Stimulated activated CD4-positive, alpha-beta T cell treated with anti-CD3 and anti-CD28 coated beads, TNF-alpha, amount 100 ng/mL, for 24 hours (primary cell): ENCODE results near the gene NRTN.

Experiments
- DNase-seq, 3 experiments: peaks; one replicate each; pipeline ENCODE4 v3.0.0-alpha.2; 2020; ENCODE audit warnings: low read depth in 3 of 3

NRTN gene

DNA sequence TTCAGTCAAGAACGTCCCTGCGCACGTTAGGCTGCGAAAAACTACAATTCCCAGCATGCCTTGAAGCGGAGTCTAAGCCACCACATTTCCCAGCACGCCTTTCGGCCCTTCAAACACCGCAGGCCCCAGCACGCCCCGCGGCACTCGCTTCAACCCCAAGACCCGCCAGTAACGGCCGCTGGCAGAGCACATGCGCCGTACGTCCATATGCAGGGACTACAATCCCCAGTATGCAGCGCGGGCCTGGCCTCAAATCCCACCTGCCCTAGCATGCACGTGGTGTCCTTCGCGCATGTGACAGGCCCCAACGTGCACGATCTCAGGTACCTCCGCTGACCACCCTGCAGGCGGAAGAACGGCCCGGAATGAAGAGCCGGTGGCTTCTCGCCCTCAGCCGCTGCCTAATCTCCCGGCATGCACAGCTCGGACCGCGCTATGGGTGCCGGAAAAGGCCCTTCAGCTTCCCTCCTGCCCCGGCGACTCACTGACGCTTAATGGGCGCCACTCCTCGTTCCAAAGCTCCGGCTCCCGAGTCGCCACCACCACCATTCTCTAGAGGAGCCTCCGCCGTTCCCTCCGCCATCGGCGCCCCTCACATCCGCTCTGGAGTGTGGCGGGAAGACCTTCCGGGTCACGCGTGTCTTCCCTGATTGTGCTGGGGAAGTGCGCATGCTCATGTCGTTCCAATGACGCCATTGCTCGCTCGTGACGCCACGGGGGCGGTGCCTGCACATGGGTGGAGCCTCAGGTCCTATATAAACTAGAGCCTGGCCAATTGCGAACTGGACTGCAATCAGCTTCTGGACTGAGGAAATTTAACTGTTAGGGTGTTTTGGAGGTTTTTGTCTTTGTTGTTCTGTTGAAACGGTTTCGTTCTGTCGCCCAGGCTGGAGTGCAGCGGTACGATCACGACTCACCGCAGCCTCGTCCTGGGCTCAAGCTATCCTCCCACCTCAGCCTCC lies 14.0 kb upstream of the NRTN start, which contains the start of gene DUS3L:
DUS3L (minus strand) TSS at position 605 of the 962 bp plus-strand sequence; CDS start at position 583, 22 bp downstream.
- DNase-seq: peak; percentile 89 to 95 (median 93)

DNA sequence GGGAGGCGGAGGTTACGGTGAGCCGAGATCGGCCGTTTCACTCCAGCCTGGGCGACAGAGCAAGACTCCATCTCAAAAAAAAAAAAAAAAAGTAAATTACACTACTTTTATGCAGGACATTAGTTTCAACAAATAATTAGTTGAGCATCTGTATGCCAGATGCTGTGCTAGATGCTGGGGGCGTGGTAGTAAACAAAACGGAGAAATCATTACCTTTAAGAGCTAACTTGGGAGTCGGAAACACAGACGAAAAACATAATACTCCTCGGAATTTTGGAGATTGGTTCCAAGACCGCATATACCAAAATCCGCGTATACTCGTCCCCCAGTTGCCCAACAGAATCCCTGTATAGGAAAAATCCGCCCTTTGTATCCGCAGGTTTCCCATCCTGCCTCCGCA lies 12.6 kb upstream of the NRTN start:
- no peak for DNase-seq

DNA sequence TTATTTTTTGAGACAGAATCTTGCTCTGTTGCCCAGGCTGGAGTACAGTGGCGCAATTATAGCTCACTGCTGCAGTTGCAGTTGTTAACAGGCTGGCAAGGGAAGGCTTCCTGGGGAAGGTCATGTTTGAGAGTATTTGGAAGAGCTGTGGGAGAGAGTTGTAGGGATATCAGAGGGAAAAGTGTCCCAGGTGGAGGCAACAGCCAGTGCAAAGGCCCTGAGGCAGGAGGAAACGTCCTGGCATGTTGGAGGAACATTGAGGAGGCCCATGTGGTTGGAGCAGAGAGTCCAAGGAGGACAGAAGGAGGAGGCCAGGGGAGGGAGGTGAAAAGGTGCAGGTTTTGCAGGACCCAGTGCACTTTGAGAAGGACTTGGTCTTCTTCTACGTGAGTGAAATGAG lies 11.7 kb upstream of the NRTN start:
- DNase-seq: no peak

DNA sequence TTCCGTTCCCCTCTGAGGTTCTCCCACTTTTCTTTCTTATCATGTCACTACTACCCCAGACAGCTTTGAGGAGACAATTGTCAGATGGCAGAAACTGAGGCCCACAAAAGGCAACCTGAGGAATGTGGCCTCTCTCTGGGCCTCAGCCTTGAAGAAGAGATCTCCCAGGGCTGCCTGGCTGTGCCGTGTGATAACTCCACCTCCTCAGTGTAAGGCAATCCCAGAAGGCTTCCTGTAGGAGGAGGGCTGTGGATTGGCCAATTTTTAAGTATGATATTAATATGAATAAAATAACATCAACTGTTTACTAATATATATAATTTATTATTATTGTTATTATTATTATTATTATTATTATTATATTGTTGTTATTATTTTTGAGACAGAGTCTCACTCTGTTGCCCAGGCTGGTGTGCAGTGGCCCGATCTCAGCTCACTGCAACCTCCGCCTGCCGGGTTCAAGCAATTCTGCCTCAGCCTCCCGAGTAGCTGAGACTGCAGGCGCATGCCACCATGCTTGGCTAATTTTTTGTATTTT lies 9.4 kb upstream of the NRTN start:
- DNase-seq: no peak

DNA sequence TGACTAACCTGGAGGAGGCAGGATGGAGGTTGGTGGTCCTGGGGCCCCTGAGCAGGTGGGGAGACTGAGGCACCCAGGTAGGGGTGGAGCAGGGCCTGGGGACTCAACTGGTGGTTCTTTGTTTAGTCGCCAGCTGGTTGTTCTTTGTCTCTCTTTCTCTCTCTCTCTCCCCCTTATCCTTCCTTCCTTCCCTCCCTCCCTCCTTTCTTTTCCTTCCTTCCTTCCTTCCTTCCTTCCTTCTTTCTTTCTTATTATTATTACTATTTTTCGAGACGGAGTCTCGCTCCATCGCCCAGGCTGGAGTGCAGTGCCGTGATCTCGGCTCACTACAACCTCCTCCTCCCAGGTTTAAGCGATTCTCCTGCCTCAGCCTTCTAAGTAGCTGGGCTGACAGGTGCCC lies 6.6 kb upstream of the NRTN start:
- no peak for DNase-seq

DNA sequence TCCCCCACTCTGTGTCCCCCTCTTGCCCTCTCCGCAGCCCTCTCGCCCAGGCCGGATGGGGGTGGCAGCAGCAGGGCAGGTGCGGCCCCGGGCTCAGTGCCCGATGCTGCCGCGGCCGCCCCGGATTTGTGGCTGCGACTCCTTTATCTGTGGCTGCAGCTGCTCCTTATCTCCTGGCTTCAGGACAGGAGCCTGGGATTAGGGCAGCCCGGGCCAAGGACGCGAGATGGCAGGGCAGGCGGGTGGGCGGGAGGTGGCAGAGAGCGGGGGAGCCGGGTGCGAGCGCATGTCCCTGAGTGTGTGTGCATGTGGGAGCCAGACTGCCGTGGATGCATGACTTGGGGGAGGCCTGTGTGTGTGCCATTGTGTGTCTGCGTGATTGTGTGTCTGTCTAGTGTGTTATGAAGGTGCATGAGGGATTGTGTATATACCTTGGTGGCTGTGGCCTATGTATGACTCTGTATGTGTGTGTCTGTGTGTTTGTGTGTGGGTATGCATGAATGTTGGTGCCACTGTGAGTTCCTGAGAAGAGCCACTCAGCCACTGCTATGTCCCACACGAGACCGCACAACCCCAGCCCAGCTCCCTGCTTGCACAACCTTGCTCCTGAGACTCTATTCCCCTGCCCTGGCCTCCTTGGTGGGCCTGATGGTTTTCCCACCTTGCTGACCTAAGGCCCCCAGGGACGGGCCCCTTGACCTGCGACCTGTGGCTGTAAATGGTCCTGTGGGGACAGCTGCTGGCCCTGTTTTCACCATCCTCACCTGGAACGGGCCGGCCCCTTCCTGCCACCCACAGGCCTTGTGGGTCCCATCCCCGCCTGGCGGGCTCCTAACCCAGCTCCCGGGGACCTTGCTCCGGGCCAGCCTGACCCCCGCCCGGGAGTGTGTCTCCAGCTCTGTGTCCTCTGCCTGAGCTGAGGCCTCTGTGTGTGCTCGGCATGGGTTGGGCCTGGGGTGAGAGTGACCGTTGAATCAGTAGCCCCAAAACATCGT lies 5.3 kb upstream of the NRTN start:
- no peak for DNase-seq

DNA sequence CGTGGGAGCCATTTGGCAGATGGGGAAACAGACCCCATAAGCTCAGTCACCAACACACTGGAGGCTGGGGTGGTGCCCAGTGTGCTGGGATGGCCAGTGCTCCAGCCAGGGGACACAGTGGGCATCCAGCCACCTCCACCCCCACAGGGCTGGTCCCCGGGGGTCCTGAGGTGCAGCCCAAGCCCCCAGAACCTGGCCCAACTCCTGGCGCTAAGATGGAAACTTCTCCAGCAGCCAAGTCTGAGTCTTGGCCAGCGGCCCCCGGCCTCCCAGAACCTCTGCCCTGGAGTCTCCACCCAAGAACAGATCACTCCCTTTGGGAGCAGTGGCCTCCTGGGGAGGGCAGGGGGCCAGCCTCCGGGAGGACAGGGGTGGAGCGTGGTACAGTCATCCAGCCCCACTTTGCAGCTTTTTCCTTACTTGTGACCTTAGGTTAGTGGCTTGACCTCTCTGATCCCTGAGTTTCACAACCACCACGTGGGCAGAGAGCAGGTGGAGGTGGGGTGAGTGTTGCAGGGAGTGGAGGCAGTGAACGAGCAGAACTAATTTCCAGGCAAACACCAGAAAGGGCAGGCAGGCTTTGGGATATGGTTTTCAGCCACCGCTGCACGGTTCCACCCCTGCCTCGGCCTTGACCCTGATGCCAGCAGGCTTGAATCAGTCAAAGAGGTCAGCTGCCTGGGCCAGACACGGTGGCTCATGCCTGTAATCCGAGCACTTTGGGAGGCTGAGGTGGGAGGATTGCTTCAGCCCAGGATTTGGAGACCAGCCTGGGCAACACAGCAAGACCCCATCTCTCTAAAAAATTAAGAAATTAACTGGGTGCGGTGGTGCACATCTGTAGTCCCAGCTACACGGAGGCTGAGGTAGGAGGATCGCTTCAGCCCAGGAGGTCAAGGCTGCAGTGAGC lies 4.3 kb upstream of the NRTN start:
- no peak for DNase-seq

DNA sequence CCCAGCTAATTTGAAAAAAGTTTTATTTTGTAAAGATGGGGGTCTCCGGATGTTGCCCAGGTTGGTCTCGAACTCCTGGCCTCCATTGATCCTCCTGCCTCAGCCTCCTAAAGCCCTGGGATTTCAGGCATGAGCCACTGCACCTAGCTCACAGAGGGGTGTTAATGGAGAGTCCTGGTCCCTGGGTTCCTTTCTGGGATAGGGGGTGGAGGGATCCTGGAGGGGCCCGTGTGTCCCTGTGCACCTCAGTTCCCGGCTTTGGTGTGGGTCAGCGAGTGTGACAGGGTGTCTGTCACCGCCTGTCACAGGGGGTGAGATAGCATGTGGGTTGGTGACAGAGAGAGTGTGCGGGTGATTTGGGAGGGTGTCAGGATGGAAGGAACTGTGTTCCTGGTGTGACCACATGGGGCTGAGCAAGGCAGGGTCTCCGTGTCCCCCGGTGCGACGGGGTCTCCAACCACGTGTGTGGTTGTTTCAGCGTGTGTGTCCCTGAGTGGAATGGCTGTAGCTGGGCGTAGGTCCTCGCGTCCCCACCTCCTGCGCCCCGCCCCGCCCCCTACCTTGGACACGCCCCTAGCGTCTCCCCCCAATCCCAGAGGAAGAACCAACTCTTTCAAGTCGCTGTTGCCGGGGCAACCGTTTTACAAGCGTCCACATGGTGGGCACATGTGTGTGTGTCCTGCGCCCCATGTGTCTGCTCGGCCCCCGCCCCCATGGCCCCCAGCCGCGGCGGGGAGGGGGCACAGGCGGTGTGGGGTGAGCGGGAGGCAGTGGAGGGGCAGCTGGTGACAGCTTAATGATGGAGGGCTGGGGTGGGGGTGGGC lies 2.9 kb upstream of the NRTN start:
- DNase-seq: peak in 1 of 3 experiments; percentile 25

DNA sequence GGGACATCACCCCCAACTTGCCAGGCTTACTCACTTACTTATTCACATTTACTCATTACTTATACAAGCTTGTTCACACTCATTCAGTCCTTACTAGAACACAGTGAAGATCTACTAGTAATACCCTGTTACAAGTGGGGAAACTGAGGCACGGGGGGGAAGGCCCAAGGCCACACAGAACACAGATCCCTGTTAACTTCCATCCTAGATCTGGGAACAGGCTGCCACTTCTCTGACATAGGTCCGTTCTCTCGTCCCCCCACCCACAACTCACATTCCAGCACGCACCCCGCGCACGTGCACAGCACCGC lies 1.5 kb upstream of the NRTN start:
- DNase-seq: no peak

DNA sequence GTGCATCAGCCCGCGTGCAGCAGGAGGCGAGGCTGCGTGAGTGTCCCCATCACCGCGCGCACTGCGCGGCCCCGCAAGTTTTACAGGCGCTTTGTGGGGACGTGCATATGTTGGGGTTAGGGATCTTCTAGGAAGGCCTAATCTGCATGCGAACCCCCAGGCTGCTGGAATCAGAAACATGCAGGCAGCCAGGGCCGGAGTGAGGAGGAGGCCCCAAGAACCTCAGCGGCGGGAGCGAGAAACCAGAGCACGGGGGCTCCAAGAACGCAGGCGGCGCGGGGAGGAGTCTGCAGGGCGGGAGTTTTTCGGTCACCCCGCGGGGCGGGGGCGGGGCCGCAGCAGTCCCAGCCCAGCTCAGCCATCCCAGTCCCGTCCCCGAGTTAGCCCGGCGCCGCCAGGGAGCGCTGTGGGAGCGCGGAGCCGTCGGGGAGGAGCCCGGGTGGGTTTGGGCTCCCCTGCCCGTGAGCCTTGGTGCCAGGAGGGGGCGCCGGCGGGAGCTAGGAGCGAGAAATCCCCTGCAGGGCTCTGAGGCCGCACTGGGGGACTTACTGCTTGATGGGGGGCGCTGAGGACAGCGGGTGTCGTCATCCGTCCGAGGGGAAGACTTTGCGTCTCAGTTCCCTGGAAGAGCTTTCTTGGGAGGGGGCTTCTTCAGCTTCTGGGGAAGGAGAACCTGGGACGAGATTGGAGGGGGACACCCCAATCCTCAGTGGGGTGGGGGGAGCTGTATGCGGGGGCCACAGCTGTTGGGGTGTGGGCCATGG lies 933 bp upstream of the NRTN start:
- peak; percentile 83 to 95 (median 86) for DNase-seq

DNA sequence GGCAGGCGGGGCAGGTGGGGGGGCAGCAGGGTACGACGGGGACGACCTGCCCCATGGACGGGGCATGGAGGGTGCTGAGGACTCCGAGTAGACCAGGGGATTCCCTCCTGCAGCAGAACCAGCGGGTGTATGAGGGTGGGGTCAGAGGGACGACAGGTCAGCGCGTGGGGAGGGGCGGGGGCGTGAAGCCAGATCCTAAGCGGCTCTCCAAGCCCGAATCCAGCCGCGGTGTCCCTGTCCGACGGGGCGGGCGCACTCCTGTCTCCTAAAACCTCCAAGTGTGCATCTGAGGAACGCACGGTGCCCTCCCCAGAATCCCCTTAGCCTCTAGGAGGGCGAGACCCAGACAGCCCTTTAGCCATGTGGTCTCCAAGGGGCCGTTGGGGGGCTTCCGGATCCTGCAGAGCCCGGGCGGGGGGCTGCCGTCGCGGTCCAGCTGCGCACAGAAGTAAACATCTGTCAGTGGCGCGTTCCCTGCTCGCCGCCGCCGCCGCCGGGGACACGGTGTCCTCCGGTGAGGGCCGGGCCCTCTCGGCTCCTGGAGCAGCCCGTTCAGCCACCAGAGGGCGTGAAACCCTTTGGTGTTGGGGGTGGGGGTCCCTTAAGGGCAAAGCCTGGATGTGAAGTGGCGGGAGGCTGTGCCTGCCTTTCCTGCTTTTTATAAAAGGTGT lies 730 bp downstream of the NRTN start:
- peak in 1 of 3 experiments; percentile 63 for DNase-seq

DNA sequence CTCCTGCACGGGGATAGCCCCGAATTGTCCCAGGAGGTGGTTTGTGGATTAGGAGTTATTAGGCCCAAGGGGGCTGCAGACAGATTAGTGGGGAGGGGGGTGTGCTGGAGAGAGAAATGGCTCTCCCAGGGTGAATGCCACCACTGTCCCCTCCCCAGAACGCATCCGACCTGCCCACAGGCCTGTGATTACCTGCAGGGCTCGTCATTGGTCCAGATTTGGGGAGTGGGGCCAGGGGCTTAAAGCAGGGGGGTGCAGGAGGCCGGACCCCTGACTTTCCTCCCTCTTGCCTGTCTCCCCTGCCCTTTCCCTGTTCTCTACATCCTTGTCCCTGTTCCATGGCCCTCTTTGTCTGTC lies 1.2 kb downstream of the NRTN start:
- DNase-seq: no peak

DNA sequence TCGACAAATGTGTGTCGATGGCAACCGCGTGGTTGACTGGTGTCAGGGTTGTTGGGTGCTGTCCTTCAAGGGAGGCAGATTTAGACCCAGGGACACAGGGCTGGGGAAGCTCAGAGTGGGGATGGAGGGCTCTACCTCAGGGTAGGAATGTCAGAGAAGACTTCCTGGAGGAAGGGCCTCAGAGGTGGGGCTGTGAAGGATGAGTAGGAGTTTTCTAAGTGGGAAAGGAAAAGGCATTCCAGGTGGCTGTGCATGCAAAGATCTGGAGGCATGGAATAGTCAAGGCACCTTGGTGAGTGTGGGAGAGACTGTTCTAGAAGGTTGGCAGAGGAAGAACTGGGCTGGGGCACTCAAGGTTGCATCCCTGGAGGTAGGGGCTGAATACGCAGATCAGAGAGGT lies 2.0 kb downstream of the NRTN start:
- no peak for DNase-seq

DNA sequence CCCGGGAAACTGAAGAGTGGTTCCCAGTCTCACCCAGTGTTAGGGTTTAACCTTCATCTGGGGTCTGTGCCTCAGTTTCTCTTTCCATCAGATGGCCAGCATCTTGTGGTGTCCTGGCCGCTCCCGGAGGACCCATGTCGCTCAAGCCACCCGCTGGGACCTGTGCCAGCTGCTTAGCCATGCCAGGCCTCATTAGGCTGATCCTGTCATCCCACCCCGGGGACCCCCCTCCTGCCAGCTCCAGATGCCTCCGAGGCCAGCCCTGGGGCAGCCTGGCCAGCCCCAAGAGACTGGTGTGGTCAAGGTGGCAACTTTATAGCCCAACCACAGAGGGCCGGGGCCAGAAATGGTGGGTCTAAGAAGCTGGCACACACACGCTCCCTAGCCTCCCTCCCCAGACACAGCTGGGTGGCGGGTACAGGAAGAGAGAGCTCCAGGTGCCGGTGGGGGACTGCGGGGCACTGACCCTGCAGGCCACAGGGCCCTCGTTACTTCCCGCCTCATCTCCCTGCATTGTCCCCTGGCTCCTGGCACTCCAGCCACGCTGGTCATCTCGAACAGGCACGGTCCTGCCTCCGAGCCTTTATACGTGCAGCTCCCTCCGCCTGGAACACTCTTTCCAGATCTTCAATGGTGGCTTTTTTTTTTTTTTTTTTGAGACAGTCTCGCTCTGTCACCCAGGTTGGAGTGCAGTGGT lies 3.4 kb downstream of the NRTN start:
- DNase-seq: no peak

DNA sequence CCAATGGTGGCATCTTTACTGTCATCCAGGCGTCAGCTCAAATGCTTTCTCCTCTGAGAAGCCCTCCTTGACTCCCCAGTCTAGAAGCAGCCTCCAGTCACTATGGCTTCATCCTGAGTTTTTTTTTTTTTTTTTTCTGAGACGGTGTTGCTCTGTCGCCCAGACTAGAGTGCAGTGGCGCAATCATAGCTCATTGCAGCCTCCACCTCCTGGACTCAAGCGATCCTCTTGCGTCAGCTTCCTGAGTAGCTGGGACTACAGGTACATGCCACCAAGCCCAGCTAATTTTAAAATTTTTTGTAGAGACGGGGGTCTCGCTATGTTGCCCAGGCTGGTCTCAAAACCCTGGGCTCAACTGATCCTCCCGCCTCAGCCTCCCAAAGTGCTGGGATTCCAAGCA lies 4.2 kb downstream of the NRTN start:
- DNase-seq: no peak

DNA sequence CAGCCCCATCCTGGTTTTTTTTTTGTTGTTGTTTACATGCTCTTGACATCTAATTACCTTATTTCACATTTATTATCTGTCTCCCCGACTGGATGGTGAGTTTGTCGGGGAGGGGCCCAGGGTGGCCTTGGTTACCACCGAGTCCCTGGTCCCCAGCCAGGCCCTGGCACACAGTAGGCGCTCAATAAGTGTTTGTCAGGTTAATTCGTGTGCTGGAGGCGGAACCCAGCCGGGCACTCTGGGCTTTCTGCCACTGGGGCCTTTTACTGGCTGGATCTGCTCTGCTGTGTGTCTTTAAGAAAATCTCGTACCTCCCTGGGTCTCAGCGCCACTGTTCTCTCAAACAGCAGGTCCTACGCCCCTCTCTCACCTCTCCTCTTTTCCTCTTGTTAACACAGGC lies 4.6 kb downstream of the NRTN start:
- no peak for DNase-seq

DNA sequence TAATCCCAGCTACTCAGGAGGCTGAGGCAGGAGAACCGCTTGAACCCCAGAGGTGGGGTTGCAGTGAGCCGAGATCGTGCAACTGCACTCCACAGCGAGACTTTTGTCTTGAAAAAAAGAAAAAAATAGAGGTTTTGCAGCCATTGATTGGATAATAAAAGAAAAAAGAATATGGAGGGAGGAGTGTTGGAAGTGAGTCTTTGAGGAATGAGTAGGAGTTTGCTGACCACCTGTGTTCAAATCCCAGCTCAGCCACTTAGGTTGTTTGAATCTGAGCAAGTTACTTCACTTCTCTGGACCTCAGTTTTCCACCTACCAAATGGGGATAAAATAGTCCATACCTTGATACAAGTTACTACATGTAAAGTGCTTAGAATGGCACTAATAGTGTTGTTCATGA lies 6.2 kb downstream of the NRTN start:
- no peak for DNase-seq

DNA sequence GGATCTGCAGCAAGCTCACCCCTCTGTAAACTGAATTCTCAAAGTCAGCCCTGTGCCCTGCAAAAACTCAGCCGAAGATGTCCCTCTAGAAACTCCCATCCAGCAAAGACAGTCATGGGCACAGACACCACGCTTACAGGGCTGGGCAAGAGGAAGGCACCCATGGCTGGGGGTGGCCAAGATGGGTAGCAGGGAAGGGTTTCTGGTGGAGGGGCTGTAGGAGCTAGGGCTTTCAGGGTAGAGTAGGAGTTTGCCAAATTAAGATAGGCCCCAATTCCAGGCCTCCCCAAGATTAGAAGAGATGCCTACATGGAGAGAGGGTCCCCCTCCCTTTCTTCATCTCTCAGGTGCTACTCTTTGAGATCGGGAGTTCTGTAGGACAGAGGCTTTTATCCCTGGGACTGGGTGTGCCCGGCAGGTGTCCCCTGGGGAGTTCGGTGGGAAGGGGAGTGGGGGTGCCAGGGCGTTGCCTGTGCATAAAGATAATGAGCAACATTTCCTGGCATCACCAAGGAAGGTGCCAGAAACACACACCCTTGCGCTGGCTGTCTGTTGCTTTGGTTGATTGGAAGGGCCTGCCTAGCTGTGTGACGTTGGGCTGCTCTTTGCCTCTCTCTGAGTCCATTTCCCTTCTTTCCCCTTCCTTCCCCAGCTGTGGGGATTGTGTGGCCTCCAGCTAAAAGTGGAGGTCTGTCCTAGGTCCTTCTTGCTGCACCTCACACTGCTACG lies 9.4 kb downstream of the NRTN start:
- DNase-seq: no peak
